Stomach (tissue), 4 donors: ENCODE measurements around the gene ZNF823.

Experiments
- POLR2A ChIP-seq, 4 donors: fragments of 450-650 bp; IDR thresholded peaks; one replicate each; pipeline ENCODE4 v1.6.1; 2016; ENCODE audit warnings: antibody characterized with exemption in 4 of 4, control low read depth in 2 of 4, mild to moderate bottlenecking in 1 of 4, moderate library complexity in 1 of 4
- POLR2AphosphoS5 ChIP-seq, 3 donors: sonication (generic); formaldehyde crosslinking; IDR thresholded peaks; one replicate each; pipeline ENCODE4 v1.6.1; 2016; ENCODE audit warnings: antibody characterized with exemption in 3 of 3
- TF ChIP-seq, protein P1 (sequence below), 7 experiments: fragments of 450-650 bp in 4 of 7; fragments of 200-600 bp in 3 of 7; sonication (generic) in 3 of 7; IDR thresholded peaks; one replicate each; pipeline ENCODE4 v1.5.1; 2016 to 2019; ENCODE audit warnings: antibody characterized with exemption in 7 of 7, control low read depth in 2 of 7, mild to moderate bottlenecking in 1 of 7

DNA sequence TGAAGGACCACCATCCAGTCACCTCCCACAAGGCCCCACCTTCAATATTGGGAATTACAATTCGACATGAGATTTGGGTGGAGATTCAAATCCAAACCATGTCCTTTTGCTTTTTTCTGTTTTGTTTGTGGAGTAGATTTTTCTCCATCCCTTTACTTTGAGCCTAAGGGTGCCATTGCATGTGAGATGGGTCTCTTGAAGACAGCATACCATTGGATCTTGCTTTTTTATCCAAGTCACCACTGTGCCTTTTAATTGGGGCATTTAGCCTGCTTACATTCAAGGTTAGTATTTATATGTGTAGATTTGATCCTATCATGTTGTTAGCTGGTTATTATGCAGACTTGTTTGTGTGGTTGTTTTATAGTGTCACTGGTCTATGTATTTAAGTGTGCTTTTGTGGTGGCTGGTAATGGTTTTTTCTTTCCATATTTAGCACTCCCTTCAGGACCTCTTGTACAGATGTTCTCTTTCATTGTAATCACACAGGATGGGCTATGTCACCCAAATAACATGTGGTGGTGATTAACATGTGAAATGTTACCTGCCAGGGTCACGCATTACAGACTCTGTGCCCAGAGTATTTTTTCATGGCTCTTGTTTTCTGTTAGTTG is 58.0 kb downstream of the ZNF823 start:
- TF ChIP-seq, protein P1, sequence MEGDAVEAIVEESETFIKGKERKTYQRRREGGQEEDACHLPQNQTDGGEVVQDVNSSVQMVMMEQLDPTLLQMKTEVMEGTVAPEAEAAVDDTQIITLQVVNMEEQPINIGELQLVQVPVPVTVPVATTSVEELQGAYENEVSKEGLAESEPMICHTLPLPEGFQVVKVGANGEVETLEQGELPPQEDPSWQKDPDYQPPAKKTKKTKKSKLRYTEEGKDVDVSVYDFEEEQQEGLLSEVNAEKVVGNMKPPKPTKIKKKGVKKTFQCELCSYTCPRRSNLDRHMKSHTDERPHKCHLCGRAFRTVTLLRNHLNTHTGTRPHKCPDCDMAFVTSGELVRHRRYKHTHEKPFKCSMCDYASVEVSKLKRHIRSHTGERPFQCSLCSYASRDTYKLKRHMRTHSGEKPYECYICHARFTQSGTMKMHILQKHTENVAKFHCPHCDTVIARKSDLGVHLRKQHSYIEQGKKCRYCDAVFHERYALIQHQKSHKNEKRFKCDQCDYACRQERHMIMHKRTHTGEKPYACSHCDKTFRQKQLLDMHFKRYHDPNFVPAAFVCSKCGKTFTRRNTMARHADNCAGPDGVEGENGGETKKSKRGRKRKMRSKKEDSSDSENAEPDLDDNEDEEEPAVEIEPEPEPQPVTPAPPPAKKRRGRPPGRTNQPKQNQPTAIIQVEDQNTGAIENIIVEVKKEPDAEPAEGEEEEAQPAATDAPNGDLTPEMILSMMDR (IDR thresholded peaks at IDR 0.05), result no peak
- TF ChIP-seq POLR2AphosphoS5 (IDR thresholded peaks at IDR 0.05), result no peak
- no peak for TF ChIP-seq POLR2A (IDR thresholded peaks at IDR 0.05)
